SK-N-MC (cell line): Measurements from ENCODE around the gene LSR.

Experiments used
- DNase-seq: peaks from one replicate; pipeline ENCODE4 v3.0.0-alpha.2; 2011; ENCODE audit warnings: low read depth, low spot score
- H3K27ac ChIP-seq: fragments of 200-600 bp; sonication (generic); 2 replicates; pipeline ENCODE4 v1.5.1; 2016; ENCODE audit warnings: mixed run types
- H3K36me3 ChIP-seq: fragments of 200-600 bp; sonication (generic); 2 replicates; pipeline ENCODE4 v1.6.1; 2017; ENCODE audit warnings: antibody characterized with exemption, low read length, mixed read lengths; ENCODE audit not compliant: insufficient read depth
- H3K4me3 ChIP-seq: fragments of 200-600 bp; sonication (generic); 2 replicates; pipeline ENCODE4 v1.5.1; 2016
- H3K9ac ChIP-seq: fragments of 200-600 bp; sonication (generic); 2 replicates; pipeline ENCODE4 v1.8.0; 2017; ENCODE audit warnings: mixed run types, mixed read lengths; ENCODE audit not compliant: insufficient read length
- H3K9me3 ChIP-seq: fragments of 200-600 bp; sonication (generic); 2 replicates; pipeline ENCODE4 v1.6.1; 2017; ENCODE audit warnings: low read depth, mild to moderate bottlenecking, antibody characterized with exemption, low read length, moderate library complexity, mixed read lengths
- EZH2 ChIP-seq: fragments of 200-600 bp; sonication (generic); IDR thresholded peaks from one replicate; pipeline ENCODE4 v1.6.1; 2017; ENCODE audit warnings: antibody characterized with exemption
- FOXP2 ChIP-seq: optimal IDR thresholded peaks from 2 replicates; pipeline ENCODE3; 2011; ENCODE audit warnings: mild to moderate bottlenecking, moderate library complexity; ENCODE audit not compliant: insufficient read depth; ENCODE audit errors: extremely low read length, control extremely low read depth
- POLR2AphosphoS5 ChIP-seq: IDR thresholded peaks from 2 replicates; pipeline ENCODE4 v1.6.1; 2012; ENCODE audit warnings: mild to moderate bottlenecking, low read depth, low read length, borderline replicate concordance

The LSR gene

GRCh38 chr19:35206855-35207254 is 41.9 kb upstream of the LSR start:
- Histone ChIP-seq H3K9me3 (no peaks in the 10 kb centered on the region), H3K36me3 (no peaks in the 10 kb centered on the region), H3K27ac (no peak overlapping the region), H3K4me3 (no peak overlapping the region), H3K9ac (no peak overlapping the region)
- no peak for DNase-seq
- TF ChIP-seq EZH2 (no peak), POLR2AphosphoS5 (no peak), FOXP2 (no peak)

GRCh38 chr19:35207391-35207871 is 41.4 kb upstream of the LSR start:
- Histone ChIP-seq H3K36me3 (no peaks in the 10 kb centered on the region), H3K9ac (no peak overlapping the region), H3K27ac (no peak overlapping the region), H3K4me3 (no peak overlapping the region), H3K9me3 (no peaks in the 10 kb centered on the region)
- no peak for TF ChIP-seq POLR2AphosphoS5
- no peak for TF ChIP-seq FOXP2
- TF ChIP-seq EZH2 = no peak
- DNase-seq = no peak

- Histone ChIP-seq H3K27ac (no peak overlapping the region), H3K4me3 (no peak overlapping the region), H3K36me3 (no peaks in the 10 kb centered on the region), H3K9ac (no peak overlapping the region), H3K9me3 (no peaks in the 10 kb centered on the region)
- no peak for DNase-seq
- TF ChIP-seq FOXP2 (no peak), EZH2 (no peak), POLR2AphosphoS5 (no peak)
Measured at GRCh38 chr19:35208121-35208520, 40.7 kb upstream of the LSR start.

DNA sequence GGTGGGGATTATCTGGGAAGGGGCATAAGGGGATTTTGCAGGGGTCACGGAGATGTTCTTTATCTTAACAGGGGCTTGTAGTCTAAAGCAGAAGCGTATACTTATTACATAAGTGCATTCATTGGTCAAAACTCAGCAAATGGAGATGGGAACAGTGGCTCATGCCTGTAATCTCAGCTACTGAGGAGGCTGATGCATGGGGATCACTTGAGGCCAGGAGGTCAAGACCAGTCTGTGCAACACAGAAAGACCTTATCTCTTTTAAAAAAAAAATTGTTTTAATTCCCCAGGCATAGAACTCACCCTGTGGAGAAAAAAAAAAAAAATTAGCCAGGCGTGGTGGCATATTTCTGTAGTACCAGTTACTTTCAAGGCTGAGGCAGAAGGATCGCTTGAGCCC is 39.2 kb upstream of the LSR start:
- Histone ChIP-seq H3K9me3 (no peaks in the 10 kb centered on the region), H3K4me3 (no peak overlapping the region), H3K27ac (no peak overlapping the region), H3K9ac (no peak overlapping the region), H3K36me3 (no peaks in the 10 kb centered on the region)
- TF ChIP-seq POLR2AphosphoS5 = no peak
- TF ChIP-seq EZH2 = no peak
- TF ChIP-seq FOXP2 = no peak
- DNase-seq = no peak

- no peak overlapping the region for H3K4me3 ChIP-seq
- no peaks in the 10 kb centered on the region for H3K9me3 ChIP-seq
- no peak overlapping the region for H3K27ac ChIP-seq
- no peak for DNase-seq
- H3K36me3 ChIP-seq = no peaks in the 10 kb centered on the region
- no peak overlapping the region for H3K9ac ChIP-seq
- TF ChIP-seq EZH2 (no peak), FOXP2 (no peak), POLR2AphosphoS5 (no peak)
Measured at GRCh38 chr19:35211545-35212230, 37.1 kb upstream of the LSR start.

GRCh38 chr19:35212241-35212640 is 36.6 kb upstream of the LSR start:
- no peak overlapping the region for H3K4me3 ChIP-seq
- no peak for TF ChIP-seq POLR2AphosphoS5
- no peaks in the 10 kb centered on the region for H3K36me3 ChIP-seq
- no peaks in the 10 kb centered on the region for H3K9me3 ChIP-seq
- no peak overlapping the region for H3K27ac ChIP-seq
- no peak overlapping the region for H3K9ac ChIP-seq
- no peak for DNase-seq

DNA sequence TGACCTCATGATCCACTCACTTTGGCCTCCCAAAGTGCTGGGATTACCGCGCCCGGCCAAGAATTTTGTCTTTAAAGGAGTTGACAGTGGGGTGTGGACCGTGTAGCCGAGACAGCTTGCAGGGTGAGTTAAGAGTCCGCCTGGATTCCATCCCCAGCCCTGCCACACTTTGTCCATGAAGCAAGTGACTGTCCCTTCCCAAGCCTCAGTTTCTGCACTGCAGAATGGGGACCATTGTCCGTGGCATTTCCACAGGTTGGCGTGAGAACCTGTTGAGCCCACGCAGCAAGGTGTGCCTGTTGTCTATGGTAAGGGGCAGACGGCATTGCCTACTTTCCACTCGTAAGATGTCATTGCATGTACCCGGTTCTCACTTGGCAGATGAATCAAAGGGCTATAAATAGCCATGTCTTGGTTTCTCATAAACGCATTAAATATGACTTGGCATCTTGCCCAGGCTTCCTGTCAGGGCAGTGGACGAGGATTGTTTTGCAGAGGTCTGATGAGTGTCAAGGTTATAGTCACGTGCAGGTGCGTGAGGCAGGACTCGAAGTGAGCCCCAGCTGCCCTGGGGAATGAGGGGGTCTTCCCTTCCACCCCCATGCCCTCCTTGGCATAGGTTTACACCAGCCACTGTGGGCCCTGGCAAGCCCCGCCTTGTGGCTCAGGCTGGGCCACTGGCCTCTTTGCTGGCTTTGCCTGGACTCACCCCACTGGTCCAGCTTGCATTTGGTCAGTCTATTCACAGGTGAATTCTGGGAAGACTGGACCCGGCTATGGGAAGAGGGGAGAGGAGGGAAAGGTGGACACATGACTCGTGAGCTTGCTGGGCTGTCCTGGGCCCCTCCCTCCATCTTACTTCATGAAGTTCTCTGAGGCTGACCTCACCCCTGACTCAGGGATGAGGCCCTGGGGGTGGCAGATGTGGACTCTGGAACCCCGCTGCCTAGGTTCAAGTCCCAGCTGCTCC is 34.9 kb upstream of the LSR start:
- Histone ChIP-seq H3K36me3 (no peaks in the 10 kb centered on the region), H3K9me3 (no peaks in the 10 kb centered on the region), H3K9ac (no peak overlapping the region), H3K27ac (no peak overlapping the region), H3K4me3 (no peak overlapping the region)
- TF ChIP-seq POLR2AphosphoS5 = no peak
- TF ChIP-seq FOXP2 = no peak
- TF ChIP-seq EZH2 = no peak
- peak; percentile 1 for DNase-seq

- no peak for DNase-seq
- TF ChIP-seq POLR2AphosphoS5 (no peak), EZH2 (no peak), FOXP2 (no peak)
- Histone ChIP-seq H3K36me3 (no peaks in the 10 kb centered on the region), H3K4me3 (no peak overlapping the region), H3K9ac (no peak overlapping the region), H3K9me3 (no peaks in the 10 kb centered on the region), H3K27ac (no peak overlapping the region)
Measured at GRCh38 chr19:35214766-35215422, 33.9 kb upstream of the LSR start.
